GM23248 (cell line): ENCODE data around the gene BZW1.

Experiments
- EZH2 ChIP-seq: fragments of 200-600 bp; sonication (generic); IDR thresholded peaks from 2 replicates; pipeline ENCODE4 v1.6.1; 2018; ENCODE audit warnings: antibody characterized with exemption, mild to moderate bottlenecking; ENCODE audit not compliant: insufficient read depth, poor library complexity, severe bottlenecking
- EZH2phosphoT487 ChIP-seq: fragments of 200-600 bp; sonication (generic); IDR thresholded peaks from 2 replicates; pipeline ENCODE4 v1.6.1; 2018; ENCODE audit warnings: antibody characterized with exemption, moderate library complexity, mild to moderate bottlenecking, low read depth; ENCODE audit not compliant: insufficient read depth

DNA sequence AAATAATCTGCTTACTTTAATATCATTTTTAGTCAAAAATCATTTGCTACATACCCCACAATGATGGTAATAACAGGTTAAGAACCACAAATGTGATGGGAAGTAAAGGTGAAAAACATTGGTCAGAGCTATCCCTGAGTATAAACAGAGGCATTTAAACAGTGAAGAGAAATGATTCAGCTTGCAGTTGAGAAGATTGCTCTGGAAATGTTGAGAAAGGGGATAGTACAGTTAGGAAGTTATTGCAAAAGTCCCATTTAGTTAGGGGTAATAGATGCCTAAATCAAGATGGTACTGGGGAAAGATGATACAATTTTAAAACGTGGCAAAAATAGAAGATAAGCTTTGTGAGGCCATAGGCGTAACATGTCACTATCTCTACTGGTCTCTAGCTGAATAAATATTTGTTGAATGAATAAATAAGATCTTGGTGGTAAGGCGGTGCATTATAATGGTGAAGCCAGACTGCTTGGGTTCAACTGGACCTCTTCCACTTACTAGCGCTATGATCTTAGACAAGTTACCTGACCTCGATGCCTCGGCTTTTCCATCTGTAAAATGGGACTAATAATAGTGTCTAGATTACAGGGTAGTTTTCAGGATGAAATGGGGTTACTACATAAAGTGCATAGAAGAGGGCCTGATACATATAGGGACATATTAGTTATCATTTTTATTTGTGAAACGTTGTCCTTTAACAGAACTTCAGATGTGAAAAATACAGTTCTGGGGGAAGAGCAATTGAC, 2.0 kb upstream of the BZW1 start:
- TF ChIP-seq EZH2 = no peak
- TF ChIP-seq EZH2phosphoT487 = no peak
